ENCODE data around the gene SGCE.

- TF ChIP-seq CTCF (IDR thresholded peaks at IDR 0.05; ENCODE audit: poor library complexity) (no peak), EZH2phosphoT487 (IDR thresholded peaks at IDR 0.05; ENCODE audit: low read depth, severe bottlenecking, unreplicated experiment) (no peak)
Observed at GRCh38 chr7:94623820-94624219, 32.1 kb downstream of the SGCE start.

Data from hepatocyte (in vitro differentiated cells).